Measurements from ENCODE around the gene RPL3.
A peak's percentile ranks its signal among the peaks of the same experiment; 100 is the strongest.

RPL3 gene

GRCh38 chr22:39317084-39317774 is 2.2 kb downstream of the RPL3 start:
- DNase-seq (ENCODE audit: low read depth in 3 of 3) = no peak

GRCh38 chr22:39316440-39317083 is 2.9 kb downstream of the RPL3 start:
- DNase-seq (ENCODE audit: low read depth in 3 of 3) = peak; percentile 55 to 63 (median 63)

GRCh38 chr22:39315389-39315788 is 4.0 kb downstream of the RPL3 start:
- no peak for DNase-seq (ENCODE audit: low read depth in 3 of 3)

DNA sequence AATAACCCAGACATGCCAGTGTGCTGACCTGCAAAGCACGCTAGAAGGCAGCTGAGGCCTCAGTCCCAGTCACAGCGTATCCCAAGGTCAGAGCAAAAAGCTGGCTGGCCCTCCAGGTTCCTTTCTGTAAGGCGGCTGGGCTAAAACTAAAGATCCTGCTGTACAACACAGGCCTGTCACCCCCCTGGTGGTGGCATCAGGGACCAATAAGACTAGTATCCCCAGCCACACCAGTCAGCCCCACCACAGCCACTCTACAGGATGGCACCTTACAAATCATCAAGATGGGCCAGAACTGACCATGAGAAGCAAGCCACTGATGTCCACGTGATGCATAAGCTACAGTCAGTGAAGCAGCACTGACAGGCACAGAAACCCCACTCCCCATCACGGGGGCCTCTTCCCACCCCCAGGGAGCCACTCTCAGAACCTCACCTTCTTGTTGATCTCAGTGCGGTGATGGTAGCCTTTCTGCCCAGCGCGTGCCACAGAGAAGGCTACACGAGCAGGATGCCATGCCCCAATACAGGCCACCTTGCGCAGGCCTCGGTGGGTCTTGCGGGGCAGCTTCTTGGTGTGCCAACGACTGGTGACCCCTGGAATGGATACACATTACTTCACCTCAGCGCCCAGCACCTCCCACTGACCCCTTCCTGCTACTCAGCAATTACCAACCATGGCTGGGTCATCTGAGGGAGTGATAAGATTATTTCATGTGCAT is 5.0 kb downstream of the RPL3 start:
- DNase-seq (ENCODE audit: low read depth in 3 of 3) = no peak

DNA sequence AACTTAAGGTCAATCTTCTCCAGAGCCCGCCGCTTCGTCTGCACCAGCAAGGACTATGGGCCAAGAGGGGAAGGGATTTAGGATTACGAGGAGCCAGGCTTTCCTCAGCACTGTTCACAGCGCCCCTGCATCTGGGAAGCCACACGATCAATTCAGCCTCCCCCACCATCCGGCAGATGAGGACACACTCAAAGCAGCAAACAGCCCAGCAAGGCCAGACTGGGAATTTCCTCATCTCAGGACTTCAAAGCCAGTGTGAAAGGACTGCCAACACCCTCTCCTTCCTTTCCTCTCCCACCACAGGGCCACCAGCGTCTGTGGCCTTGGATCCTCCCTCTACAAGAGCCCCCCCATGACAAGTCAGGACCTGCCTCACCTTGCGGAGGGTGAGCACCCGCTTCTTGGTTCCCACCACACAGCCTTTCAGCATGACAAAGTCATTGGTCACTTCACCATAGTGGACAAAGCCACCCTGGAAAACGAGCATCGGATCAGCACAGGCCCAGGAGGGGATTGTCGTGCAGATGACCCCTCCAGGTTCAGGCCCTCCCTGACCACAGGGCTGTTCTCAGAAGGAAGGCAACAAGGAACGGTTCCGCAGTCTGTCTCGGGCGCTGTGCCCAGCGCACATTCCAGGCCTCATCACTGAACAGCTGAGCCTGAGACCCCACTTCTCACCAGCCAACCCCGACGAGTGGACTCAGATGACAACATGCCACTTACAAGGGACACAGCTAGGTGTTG is 6.0 kb downstream of the RPL3 start:
- no peak for DNase-seq (ENCODE audit: low read depth in 3 of 3)

DNA sequence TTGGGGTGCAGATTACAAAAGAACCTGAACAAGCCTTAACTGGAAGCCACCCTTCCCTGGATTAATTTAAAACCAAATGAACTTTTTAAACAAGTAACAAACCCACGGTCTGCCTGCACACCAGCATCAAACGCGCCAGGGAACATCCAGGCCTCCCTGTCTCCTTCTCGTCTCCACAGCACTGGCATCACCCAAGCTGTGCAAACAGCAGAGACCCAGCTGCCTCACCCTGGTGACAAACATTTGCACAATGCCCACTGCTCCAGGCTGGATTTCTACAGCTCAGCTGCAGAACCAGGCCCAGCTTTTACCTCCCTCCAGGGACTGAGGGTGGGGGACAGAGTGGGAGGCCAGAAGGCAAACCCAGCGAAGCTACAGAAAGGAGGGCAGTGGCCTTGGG is 7.0 kb downstream of the RPL3 start:
- no peak for DNase-seq (ENCODE audit: low read depth in 3 of 3)

GRCh38 chr22:39311592-39312400 is 7.6 kb downstream of the RPL3 start:
- DNase-seq (ENCODE audit: low read depth in 3 of 3) = no peak

DNA sequence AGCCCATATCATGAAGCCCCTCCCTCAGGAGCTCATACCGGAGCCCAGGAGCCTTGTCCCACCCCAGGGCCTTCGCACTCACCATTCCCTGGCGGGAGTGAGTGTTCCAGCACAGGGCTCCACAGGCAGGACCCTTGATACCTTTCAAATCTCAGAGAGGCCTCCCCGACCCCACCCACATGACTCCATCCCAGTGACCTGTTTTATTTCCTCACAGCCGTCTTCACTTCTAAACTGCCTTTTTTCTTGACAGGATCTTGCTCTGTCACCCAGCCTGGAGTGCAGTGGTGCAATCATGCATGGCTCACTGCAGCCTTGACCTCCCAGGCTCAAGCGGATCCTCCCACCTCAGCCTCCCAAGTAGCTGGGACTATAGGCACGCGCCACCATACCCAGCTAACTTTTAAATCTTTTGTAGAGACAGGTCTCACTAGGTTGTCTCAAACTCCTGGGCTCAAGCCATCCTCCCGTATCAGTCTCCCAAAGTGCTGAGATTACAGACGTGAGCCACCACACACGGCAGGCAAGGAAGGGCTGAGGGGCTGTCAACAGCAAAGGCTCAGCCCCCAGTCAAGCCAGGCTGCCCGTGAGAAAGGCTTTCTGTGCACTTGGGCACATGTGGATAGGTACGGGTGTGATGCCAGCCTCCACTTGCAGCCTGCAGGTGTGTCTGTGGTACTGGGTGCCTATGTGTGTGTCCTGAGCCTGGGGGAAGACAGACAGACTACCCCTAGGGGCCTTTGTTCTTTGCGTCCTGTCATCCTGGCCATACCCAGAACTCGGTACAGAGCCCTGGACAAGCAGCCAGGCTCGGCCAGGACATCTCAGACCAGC is 9.3 kb downstream of the RPL3 start:
- no peak for DNase-seq (ENCODE audit: low read depth in 3 of 3)

GRCh38 chr22:39309364-39309861 is 10.0 kb downstream of the RPL3 start:
- no peak for DNase-seq (ENCODE audit: low read depth in 3 of 3)

DNA sequence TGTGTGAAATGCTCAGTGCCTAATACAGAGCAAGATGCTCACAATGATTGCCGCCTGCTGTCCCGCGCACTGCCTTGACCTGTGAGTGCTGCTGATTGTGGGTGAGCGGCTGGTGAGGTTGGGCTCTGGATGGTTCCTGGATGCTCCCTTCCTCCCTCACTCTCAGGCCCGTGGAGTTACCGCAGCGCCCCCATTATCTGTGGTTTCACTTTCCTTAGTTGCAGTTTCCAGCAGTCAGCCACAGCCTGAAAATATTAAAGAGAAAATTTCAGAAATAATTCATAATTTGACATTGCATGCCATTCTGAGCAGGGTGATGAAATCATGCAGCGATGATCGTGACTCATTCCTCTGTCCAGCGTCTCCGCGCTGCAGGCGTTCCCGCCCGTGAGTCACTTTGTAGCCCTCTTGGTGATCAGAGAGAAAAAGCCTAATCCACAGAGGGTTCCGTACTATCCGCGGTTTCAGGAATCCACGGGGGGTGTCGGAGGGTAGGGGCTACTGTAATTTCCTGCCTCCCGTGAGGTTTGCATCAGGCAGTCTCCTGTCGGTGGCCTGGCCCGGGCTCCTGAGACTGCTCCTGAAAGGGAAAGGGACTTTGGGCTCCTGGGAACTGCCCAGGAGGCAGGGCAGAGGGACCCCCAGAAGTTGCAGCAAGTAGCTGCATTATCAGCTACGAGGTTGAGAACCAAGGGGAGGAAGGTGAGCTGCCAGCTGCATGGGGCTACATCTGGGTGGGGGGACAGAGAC is 10.6 kb downstream of the RPL3 start:
- no peak for DNase-seq (ENCODE audit: low read depth in 3 of 3)

DNA sequence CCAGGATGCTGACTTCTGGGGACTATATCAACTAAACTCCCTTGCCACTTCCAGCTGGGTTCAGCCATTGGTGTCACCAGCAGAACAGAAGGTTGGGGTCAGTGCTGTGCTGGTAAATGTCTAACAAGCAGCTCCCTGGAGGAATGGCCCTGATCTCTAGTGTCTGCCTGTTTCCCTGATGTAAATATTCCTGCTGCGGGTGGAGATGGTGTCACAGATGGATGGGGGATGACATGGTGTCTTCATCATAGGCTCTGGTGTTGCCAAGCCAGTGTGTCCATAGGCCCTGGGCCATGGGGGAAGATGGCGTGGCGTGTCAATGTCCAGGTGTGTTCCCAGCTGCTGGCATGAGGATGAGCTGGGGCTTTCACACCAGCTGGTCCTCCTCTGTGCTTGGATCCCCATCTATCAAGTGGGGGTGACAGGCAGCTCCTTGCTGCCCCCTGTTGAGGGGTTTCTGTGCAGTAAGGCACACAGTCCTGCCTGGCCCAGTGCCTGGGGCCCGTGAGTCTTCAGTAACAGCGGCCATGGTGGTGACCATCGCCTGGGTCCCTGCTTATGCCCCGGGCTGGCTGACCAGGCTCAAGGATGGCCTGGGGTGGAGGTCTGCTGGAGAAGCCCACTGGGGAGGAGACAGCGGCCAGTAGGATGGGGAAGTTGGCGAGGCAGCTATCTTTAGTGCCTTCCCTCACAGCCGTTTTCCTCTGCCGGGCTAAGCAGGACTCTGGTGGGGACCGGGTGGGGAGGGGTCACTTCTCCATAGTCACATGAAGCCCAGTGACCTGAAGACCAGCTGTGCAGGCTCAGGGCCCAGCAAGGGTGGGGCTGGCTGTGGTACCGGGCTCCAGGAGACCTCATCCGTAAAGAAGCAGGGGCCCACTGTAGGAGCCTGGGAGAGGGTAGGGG is 12.7 kb downstream of the RPL3 start:
- DNase-seq (ENCODE audit: low read depth in 3 of 3) = peak in 2 of 3 experiments; percentile 35 to 40

GRCh38 chr22:39303892-39304671 is 15.3 kb downstream of the RPL3 start:
- DNase-seq (ENCODE audit: low read depth in 3 of 3) = no peak

DNA sequence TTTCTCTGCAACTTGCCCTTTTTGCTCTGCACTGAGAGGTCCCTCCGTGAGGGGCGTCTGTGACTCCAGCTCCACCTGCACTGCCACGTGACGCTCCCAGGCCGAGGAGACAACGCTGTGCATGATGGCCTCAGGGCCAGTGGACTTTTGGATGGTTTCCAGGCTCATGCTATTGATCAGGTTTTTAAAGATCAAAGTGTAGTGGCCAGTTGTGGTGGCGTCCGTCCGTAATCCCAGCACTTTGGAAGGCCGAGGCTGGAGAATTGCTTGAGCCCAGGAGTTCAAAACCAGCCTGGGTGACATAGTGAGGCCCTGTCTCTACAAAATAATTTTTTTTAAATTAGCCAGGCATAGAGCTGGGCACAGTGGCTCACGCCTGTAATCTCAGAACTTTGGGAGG is 16.1 kb downstream of the RPL3 start:
- DNase-seq (ENCODE audit: low read depth in 3 of 3) = no peak

- no peak for DNase-seq (ENCODE audit: low read depth in 3 of 3)
These were observed 16.9 kb downstream of the RPL3 start for GRCh38 chr22:39302431-39302960.

DNA sequence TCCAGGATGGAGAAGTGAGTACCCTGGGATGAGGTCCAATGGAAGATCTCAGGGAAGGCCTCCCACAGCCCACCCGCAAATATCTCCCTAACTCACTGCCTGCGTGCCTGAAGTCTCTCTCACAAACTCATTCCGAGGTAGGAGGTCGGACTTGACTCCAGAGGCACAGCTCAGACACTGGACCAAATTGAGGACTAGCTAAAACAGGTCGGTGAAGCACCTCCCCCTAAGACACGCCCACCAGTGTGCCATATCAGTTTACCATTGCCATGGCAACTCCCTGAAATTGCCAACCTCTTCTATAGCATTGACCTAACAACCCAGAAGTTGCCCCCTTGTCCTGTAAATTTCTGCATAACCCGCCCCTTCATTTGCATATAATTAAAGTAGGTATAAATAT is 17.5 kb downstream of the RPL3 start:
- DNase-seq (ENCODE audit: low read depth in 3 of 3) = no peak

DNA sequence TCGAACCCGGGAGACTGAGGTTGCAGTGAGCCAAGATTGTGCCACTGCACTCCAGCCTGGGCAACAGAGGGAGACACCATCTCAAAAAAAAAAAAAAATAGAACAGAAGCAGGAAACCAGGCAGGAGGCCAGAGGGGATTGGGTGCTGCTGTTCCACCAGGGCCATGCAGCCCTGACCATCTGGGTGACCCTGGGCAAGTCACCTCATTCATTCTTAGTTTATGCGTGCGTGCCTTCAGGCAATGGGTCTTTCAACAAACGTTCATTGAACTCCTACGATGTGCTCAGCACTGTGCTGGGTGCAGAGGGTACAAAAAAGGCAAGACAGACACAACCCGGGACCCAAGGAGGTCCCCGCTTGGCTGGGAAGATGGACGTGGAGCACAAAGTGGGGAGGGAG is 18.3 kb downstream of the RPL3 start:
- DNase-seq (ENCODE audit: low read depth in 3 of 3) = no peak

DNA sequence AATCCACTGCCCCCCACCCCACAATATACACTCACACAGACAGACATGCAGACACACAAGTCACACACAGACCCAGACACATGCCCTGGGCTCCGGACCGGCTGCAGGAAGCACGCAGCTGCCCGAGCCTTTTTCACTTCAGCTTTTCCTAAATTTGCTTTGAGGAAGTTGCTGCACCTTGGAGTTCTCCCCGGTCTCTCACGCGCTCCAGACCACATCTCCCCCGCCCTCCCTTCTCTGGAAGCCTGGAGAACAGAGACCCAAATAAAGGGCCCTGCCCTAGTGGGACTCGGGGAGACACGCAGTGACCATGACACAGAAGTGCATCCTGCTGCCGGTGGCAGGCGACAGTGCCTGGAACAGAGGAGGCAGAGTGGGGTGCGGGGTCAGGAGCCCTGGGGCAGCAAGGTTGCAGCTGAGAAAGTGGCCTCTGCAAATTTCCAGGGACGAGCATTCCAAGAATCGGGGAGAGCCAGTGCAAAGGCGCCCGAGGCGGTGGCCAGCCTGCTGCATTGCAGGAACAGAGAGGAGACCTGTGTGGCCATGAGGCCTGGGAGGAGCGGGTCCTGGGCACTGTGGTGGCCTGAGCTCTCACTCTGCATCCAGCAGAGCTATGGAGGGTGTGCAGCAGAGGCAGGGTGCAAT is 19.1 kb downstream of the RPL3 start:
- no peak for DNase-seq (ENCODE audit: low read depth in 3 of 3)

All from stimulated activated CD4-positive, alpha-beta T cell treated with anti-CD3 and anti-CD28 coated beads, TNF-alpha, amount 100 ng/mL, for 4 hours (primary cell).